SJSA1 (cell line): Measurements from ENCODE around the gene TMEM259. TPM values are rescaled to one million over a fixed set of nuclear protein-coding genes. Genes with fewer than 3 reads are reported as not detected.
"Not testable (repeated sequence)": the region's sequence is repeated elsewhere in the genome, so short reads cannot be mapped to it uniquely, and the experiment has no call there.

ENCODE experiments used
- DNase-seq, 2 experiments: peaks; one replicate each; pipeline ENCODE4 v3.0.0-alpha.2; 2015 to 2020; ENCODE audit warnings: low spot score in 2 of 2, low read depth in 1 of 2
- H3K27ac ChIP-seq: fragments of 250-450 bp; sonication (Bioruptor Pico); 2 replicates; pipeline ENCODE4 v1.5.1; 2020; ENCODE audit warnings: mild to moderate bottlenecking, moderate library complexity
- H3K27me3 ChIP-seq: fragments of 250-450 bp; sonication (Bioruptor Pico); replicated peaks from 2 replicates; pipeline ENCODE4 v1.5.1; 2020; ENCODE audit warnings: mild to moderate bottlenecking, moderate library complexity
- H3K36me3 ChIP-seq: fragments of 250-450 bp; sonication (Bioruptor Pico); 2 replicates; pipeline ENCODE4 v1.5.1; 2020; ENCODE audit warnings: mild to moderate bottlenecking
- H3K4me1 ChIP-seq: fragments of 250-450 bp; sonication (Bioruptor Pico); replicated peaks from 2 replicates; pipeline ENCODE4 v1.6.1; 2021; ENCODE audit warnings: mild to moderate bottlenecking
- H3K4me3 ChIP-seq: fragments of 250-450 bp; sonication (Bioruptor Pico); 2 replicates; pipeline ENCODE4 v1.5.1; 2020; ENCODE audit warnings: mild to moderate bottlenecking
- H3K9me3 ChIP-seq: fragments of 250-450 bp; sonication (Bioruptor Pico); replicated peaks from 2 replicates; pipeline ENCODE4 v1.5.1; 2020; ENCODE audit warnings: mild to moderate bottlenecking
- total RNA-seq: library from RNA; depleted of rRNA; stranded (reverse); fragments of >200 nt; shearing (Covaris generic); gene quantifications from 2 replicates; pipeline ENCODE4 v1.2.3, GENCODE V29; 2014

Gene TMEM259
- total RNA-seq, 1 experiment from 2014 or later = 122 TPM

DNA sequence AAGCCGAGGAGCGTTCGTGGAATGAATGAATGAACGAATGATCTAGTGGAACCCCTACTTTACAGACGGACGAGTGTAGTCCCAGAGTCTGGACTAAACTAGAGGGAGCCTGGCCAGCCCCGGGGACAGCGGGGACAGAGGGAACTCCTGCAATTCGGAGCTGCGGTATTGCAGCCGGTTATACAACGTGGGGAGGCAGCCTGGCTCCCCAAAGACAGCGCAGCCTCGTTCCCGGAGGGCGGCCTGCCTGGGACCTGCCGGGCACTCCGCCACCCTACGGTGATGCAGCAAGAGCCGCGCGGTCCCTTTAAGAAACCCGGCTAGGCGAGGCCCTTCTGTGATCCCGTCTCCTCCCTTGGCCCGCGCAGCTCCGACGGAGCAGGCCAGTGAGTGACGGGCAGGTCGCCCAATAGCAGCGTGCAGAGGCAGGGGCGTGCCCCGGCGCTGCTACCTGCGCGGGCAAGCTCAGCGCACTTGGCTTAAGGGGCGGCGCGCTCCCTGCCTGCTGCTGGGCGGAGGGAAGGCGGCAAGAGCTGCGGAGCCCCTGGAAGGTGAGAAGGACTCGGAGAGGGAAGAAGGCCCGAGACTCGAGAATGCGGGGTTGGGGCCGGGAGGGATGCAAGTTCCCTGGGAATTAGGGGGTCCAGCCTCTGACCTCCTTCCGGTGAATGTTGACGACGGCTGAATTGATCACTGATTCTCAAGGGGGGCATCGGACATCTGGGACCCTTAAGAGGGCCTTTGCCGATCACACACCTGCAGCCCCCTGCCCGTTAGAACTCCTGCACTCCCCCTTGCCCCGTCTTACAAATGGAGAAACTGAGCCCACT is 18.9 kb upstream of the TMEM259 start, which contains the start of gene ABCA7:
TSS of gene ABCA7 (plus strand) at position 462 of the 830 bp plus-strand sequence. CDS start 1,255 bp downstream, outside the sequence.
- peak; percentile 97 to 99 for DNase-seq
- H3K36me3 ChIP-seq = peaks cover 47% of the 10 kb centered on the region
- H3K9me3 ChIP-seq = no peaks in the 10 kb centered on the region
- no peaks in the 10 kb centered on the region for H3K27me3 ChIP-seq
- peaks cover 48% of the 10 kb centered on the region for H3K4me1 ChIP-seq
- H3K27ac ChIP-seq = no peak within 1 kb of the TSS
- peak within 1 kb of the TSS; percentile 30 for H3K4me3 ChIP-seq

GRCh38 chr19:1038978-1039645 is 18.2 kb upstream of the TMEM259 start:
- peak overlapping the region; percentile 30; the same call in 1 of the 2 replicates for H3K4me3 ChIP-seq
- no peaks in the 10 kb centered on the region for H3K27me3 ChIP-seq
- H3K36me3 ChIP-seq = peaks cover 47% of the 10 kb centered on the region
- H3K4me1 ChIP-seq = peaks cover 48% of the 10 kb centered on the region
- no peak for DNase-seq
- no peak overlapping the region for H3K27ac ChIP-seq
- no peaks in the 10 kb centered on the region for H3K9me3 ChIP-seq

GRCh38 chr19:1037621-1038064 is 16.7 kb upstream of the TMEM259 start:
- no peak for DNase-seq
- peaks cover 48% of the 10 kb centered on the region for H3K4me1 ChIP-seq
- H3K9me3 ChIP-seq = no peaks in the 10 kb centered on the region
- no peak overlapping the region for H3K4me3 ChIP-seq
- H3K27ac ChIP-seq = no peak overlapping the region
- H3K36me3 ChIP-seq = peaks cover 55% of the 10 kb centered on the region
- no peaks in the 10 kb centered on the region for H3K27me3 ChIP-seq

DNA sequence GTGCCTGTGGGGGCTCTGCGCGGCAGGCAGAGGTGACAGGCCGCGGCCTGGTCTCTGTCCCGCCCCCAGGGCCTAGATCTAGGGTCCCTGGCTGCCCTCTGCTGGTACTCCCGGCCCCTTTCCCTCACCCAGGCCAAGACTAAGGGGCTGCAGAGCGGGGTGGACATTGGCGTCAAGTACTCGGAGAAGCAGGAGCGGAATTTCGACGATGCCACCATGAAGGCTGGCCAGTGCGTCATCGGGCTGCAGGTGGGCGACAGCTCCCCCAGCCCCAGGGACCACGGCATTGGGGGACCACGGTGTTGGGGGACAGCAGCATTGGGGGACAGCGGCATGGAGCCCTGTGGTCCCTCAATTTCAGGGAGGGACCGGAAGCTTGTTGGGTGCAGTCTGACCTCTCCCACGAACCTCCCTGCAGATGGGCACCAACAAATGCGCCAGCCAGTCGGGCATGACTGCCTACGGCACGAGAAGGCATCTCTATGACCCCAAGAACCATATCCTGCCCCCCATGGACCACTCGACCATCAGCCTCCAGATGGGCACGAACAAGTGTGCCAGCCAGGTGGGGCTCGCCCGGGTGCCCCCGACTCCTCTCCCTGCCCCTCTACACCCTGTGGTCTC is 15.2 kb upstream of the TMEM259 start:
- Histone ChIP-seq H3K9me3 (no peaks in the 10 kb centered on the region), H3K4me1 (peaks cover 40% of the 10 kb centered on the region), H3K27me3 (no peaks in the 10 kb centered on the region), H3K36me3 (peaks cover 67% of the 10 kb centered on the region), H3K27ac (no peak overlapping the region), H3K4me3 (no peak overlapping the region)
- no peak for DNase-seq

DNA sequence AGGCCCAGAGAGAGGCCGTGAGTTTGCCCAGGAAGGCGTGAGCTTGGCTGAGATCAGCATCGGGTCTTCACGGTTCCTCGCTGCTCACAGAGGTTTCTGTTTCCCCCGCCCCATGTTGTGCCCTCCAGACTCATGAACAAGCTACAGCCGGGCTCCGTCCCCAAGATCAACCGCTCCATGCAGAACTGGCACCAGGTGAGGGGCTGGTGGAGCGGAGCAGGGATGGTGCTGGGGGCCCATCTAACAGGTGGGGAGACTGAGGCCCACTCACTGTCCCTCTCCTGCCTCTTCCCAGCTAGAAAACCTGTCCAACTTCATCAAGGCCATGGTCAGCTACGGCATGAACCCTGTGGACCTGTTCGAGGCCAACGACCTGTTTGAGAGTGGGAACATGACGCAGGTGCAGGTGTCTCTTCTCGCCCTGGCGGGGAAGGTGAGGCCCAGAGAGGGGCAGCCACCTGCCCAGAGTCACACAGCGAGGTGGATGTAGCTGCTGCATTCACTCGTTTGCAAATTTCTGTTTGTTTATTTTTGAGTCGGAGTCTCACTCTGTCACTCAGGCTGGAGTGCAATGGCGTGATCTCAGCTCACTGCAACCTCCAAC is 11.4 kb upstream of the TMEM259 start:
- Histone ChIP-seq H3K9me3 (no peaks in the 10 kb centered on the region), H3K27ac (no peak overlapping the region), H3K36me3 (peaks cover 70% of the 10 kb centered on the region), H3K4me3 (no peak overlapping the region), H3K27me3 (no peaks in the 10 kb centered on the region), H3K4me1 (peaks cover 22% of the 10 kb centered on the region)
- no peak for DNase-seq

GRCh38 chr19:1028062-1028926 is 7.4 kb upstream of the TMEM259 start:
- DNase-seq = peak; percentile 88 to 98
- Histone ChIP-seq H3K27me3 (no peaks in the 10 kb centered on the region), H3K9me3 (no peaks in the 10 kb centered on the region), H3K27ac (peak overlapping the region; percentile 96), H3K4me3 (peak overlapping the region; percentile 98), H3K36me3 (peaks cover 56% of the 10 kb centered on the region), H3K4me1 (peaks cover 22% of the 10 kb centered on the region)

DNA sequence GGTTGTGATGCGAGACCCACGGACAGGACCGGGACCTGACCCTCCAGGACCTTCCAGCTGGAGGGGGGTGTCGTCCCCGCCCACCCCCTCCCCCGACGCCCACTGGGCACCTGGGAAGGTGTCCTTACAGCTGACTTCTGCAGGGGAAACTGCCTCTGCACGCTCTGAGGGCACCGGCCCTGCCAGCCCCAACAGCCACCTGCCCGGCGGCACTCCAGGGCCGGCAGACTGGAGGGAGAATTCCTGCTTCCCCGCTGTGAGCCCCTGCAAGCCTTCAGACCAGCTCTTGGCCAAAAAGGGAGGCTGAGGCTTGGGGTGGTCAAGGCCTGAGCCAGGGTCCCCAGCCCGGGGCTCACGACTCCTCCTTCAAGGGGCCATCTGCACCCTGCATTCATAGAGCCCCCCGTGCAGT is 6.7 kb upstream of the TMEM259 start:
- Histone ChIP-seq H3K36me3 (peaks cover 49% of the 10 kb centered on the region), H3K4me3 (peak overlapping the region; percentile 98), H3K4me1 (peaks cover 22% of the 10 kb centered on the region), H3K27ac (peak overlapping the region; percentile 96), H3K9me3 (no peaks in the 10 kb centered on the region), H3K27me3 (no peaks in the 10 kb centered on the region)
- peak in 1 of 2 experiments; percentile 42 for DNase-seq

DNA sequence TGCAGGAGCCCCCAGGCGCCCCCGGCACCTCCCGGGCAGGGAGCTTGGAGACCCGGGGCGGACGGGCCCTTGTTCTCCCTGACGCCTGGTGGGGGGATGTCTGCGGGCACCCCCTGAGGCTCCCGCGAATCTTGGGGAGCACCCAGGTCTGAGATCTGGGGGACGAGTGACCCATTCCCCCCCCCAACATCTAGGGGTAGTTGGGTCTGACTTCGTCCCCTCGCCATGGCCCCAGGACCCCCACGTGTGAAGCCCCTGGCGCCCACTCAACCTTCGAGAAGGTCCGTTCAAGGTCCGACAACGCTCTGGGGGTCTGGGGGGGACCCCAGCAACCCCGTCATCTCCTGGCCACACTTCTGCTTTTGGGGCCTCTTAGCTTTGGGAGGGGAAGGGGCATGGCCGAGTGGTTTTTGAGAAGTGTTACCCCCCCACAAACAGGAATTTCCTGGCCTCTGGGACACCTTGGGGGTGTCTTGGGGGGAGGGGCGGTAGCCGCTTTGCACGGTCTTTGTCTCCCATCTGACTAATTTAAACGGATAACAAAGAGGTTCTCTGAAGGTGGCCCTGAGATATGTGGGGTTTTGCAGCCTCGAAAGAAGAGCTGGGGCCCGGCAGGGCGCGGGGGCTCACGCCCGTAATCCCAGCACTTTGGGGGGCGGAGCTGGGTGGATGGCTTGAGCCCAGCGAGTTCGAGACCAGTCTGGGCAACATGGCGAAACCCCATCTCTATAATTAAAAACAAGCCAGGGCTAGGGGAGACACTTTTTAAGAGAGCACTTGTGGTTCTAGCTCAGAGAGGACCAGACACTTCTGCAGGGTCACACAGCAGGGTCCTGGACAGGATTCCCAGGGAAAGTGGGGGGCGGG is 6.1 kb upstream of the TMEM259 start:
- Histone ChIP-seq H3K27ac (peak overlapping the region; percentile 95), H3K36me3 (peaks cover 43% of the 10 kb centered on the region), H3K27me3 (no peaks in the 10 kb centered on the region), H3K9me3 (no peaks in the 10 kb centered on the region), H3K4me3 (peak overlapping the region; percentile 98), H3K4me1 (peaks cover 22% of the 10 kb centered on the region)
- peak in 1 of 2 experiments; percentile 46 for DNase-seq

DNA sequence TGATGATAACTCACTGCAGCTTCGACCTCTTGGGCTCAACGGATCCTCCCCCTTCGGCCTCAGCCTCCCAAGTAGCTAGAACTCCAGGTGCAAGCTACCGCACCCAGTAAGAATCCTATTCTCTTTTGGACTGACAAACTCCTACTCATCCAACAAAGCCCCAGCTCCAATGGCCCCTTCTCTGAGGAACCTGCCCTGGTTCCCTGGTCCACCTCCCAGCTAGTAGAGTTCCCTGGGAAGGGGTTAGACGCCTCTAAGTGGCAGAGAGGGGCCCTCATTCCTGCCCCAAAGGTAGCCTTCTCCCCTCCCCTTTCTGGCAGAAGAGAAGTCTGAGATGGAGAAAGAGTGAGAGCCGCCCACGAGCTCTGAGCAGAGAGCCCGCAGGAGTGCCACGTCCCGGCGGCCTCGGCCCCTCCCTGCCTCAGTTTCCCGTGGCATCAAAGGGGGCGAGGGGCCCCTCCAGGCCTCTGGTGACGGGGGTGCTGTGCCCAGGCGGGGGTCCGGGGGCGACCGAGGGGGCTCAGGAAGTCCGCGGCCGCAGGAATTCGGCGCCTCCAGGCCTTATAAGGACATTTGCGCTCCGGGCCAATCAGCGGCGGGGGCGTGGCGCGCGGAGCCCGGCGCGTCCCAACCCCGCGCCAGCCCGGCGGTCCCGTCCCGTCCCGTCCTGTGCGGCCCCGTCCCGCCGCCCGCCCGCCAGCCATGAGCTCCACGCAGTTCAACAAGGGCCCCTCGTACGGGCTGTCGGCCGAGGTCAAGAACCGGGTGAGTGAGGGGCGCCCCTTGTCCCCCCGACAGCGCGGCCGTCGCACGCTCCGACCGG is 5.2 kb upstream of the TMEM259 start, which contains the start of gene CNN2:
TSS of gene CNN2 (plus strand) at position 649 of the 823 bp plus-strand sequence. CDS start at position 703, 54 bp downstream.
- H3K4me1 ChIP-seq = peaks cover 25% of the 10 kb centered on the region
- H3K36me3 ChIP-seq = peaks cover 37% of the 10 kb centered on the region
- H3K9me3 ChIP-seq = no peaks in the 10 kb centered on the region
- peak; percentile 72 to 84 for DNase-seq
- peak within 1 kb of the TSS; percentile 95 for H3K27ac ChIP-seq
- H3K4me3 ChIP-seq = peak within 1 kb of the TSS; percentile 98
- no peaks in the 10 kb centered on the region for H3K27me3 ChIP-seq

GRCh38 chr19:1025080-1025479 is 4.2 kb upstream of the TMEM259 start:
- peaks cover 36% of the 10 kb centered on the region for H3K36me3 ChIP-seq
- H3K27ac ChIP-seq, DNase-seq, H3K9me3 ChIP-seq, H3K27me3 ChIP-seq, H3K4me3 ChIP-seq: not testable (repeated sequence)
- peaks cover 23% of the 10 kb centered on the region for H3K4me1 ChIP-seq

- H3K4me3 ChIP-seq, DNase-seq, H3K9me3 ChIP-seq, H3K27me3 ChIP-seq, H3K27ac ChIP-seq: not testable (repeated sequence)
- H3K36me3 ChIP-seq = peaks cover 42% of the 10 kb centered on the region
- peaks cover 28% of the 10 kb centered on the region for H3K4me1 ChIP-seq
These were observed 2.9 kb upstream of the TMEM259 start for GRCh38 chr19:1023883-1024188.
